Dermis microvascular lymphatic vessel endothelial cell (primary cell): ENCODE data around the gene KLC1. TPM values are rescaled to one million over a fixed set of nuclear protein-coding genes. Genes with fewer than 3 reads are reported as not detected.
A peak's percentile ranks its signal among the peaks of the same experiment; 100 is the strongest.

Source experiments
- DNase-seq, 2 donors: peaks; one replicate each; pipeline versions ENCODE4 v3.0.0 to v3.0.0-alpha.2; 2010; ENCODE audit warnings: low read depth in 2 of 2
- total RNA-seq: library from RNA; depleted of rRNA; stranded (reverse); fragments of >200 nt; gene quantifications from 2 replicates; pipeline ENCODE4 v1.2.1, GENCODE V29; 2014

Gene KLC1
- total RNA-seq, 1 donor from 2014 or later = 114 TPM

DNA sequence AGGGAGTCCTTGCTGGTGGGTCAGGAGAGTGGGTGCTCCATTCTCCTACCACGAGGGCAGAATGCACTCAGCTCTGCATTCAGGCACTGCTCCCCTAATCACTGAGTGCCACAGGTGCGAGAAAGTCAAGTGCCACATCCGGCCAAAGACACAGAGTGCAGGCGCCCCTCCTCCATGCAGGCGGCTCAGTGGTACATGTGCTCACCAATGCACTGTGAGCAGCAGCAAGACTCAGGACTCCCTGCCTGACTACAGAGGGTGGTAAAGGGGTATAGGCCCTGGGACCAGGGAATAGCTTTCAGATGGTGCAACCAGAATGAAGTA lies 119.5 kb downstream of the KLC1 start:
- DNase-seq = no peak

DNA sequence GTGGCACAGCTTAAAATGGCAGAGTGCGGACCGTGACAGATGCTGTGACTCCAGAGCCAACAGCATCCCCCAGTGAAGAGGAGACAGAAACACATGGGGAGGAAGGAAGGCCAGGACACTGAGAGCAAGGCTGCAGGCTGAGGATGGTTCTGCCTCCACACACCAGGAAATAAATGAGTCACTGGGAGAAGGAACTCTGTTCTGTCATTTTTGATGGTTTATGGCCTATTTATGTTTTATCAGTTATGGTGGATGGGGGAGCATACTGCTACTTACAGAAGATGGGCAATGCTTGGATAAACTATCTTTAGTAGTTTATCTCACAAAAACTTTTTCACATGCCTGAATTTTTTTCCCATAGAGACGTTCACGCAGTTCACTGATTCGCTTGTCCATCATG lies 120.4 kb downstream of the KLC1 start:
- DNase-seq = peak in 1 of 2 donors; percentile 39

DNA sequence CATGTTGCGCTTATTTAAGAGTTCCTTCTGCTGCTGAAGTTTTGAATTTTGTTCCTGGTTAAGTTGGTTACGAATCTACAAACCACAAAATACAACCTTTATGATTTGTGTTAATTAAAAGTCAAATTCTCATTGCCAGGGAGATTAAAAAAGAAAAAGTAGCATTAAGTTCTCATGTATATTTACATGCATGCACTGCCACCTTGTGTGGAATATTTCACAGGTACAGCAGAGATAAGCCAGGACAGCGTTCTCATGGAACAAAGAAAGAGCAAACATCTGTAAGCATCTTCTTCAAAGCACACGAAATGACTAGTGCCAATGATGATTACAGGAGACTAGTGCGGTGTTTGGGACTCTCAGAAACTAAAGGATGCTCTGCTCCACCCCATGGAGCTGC lies 120.8 kb downstream of the KLC1 start:
- no peak for DNase-seq

Other genes with a start within 250 kb of the KLC1 start
- gene MARK3, start 243.8 kb upstream of the KLC1 start, total RNA-seq = 40.4 and 49.2 TPM in 2 replicates
- 3.0 and 4.0 TPM in 2 replicates for gene CKB, start 106.4 kb upstream of the KLC1 start, total RNA-seq
- 3.7 and 8.2 TPM in 2 replicates for gene TRMT61A, start 100.0 kb upstream of the KLC1 start, total RNA-seq
- 26.8 and 27.8 TPM in 2 replicates for gene BAG5, start 66.6 kb upstream of the KLC1 start, total RNA-seq
- gene COA8, start 66.3 kb upstream of the KLC1 start, total RNA-seq = 14.3 and 24.0 TPM in 2 replicates
- gene XRCC3, start 86.2 kb downstream of the KLC1 start, total RNA-seq = 10.0 and 11.0 TPM in 2 replicates
- gene ZFYVE21, start 86.6 kb downstream of the KLC1 start, total RNA-seq = 58.0 and 101 TPM in 2 replicates
- 9.1 and 14.7 TPM in 2 replicates for gene PPP1R13B, start 218.4 kb downstream of the KLC1 start, total RNA-seq